Stimulated activated CD4-positive, alpha-beta T cell treated with anti-CD3 and anti-CD28 coated beads, Interleukin-2, amount 100 ng/mL, for 4 hours (primary cell): Measurements from ENCODE around the gene RNF151.

Experiments
- DNase-seq: peaks from one replicate; pipeline ENCODE4 v3.0.0-alpha.2; 2020; ENCODE audit warnings: low read depth

The RNF151 gene

GRCh38 chr16:1991588-1991947 is 24.9 kb downstream of the RNF151 start:
- DNase-seq = no peak

- peak; percentile 99 for DNase-seq
These were observed 25.5 kb downstream of the RNF151 start for GRCh38 chr16:1991948-1992703.

- no peak for DNase-seq
These were observed 26.2 kb downstream of the RNF151 start for GRCh38 chr16:1992704-1993317.

- no peak for DNase-seq
These were observed 27.1 kb downstream of the RNF151 start for GRCh38 chr16:1993731-1994131.

GRCh38 chr16:1997494-1998359 is 31.1 kb downstream of the RNF151 start:
- no peak for DNase-seq

GRCh38 chr16:1998360-1998835 is 31.7 kb downstream of the RNF151 start:
- DNase-seq = no peak

- no peak for DNase-seq
These were observed 32.5 kb downstream of the RNF151 start for GRCh38 chr16:1998852-1999801.

GRCh38 chr16:1999866-2000514 is 33.3 kb downstream of the RNF151 start:
- no peak for DNase-seq

- no peak for DNase-seq
These were observed 34.4 kb downstream of the RNF151 start for GRCh38 chr16:2001035-2001434.

- DNase-seq = no peak
These were observed 35.0 kb downstream of the RNF151 start for GRCh38 chr16:2001456-2002355.

- DNase-seq = no peak
These were observed 36.0 kb downstream of the RNF151 start for GRCh38 chr16:2002406-2003230.

- DNase-seq = no peak
These were observed 36.7 kb downstream of the RNF151 start for GRCh38 chr16:2003231-2003826.

- DNase-seq = peak; percentile 74
These were observed 37.4 kb downstream of the RNF151 start for GRCh38 chr16:2003827-2004641.

- DNase-seq = no peak
These were observed 38.3 kb downstream of the RNF151 start for GRCh38 chr16:2004795-2005517.

- DNase-seq = no peak
These were observed 39.0 kb downstream of the RNF151 start for GRCh38 chr16:2005646-2006045.

GRCh38 chr16:2006317-2006716 is 39.7 kb downstream of the RNF151 start:
- DNase-seq = no peak
